Midbrain (tissue), 1 donor: ENCODE results near the gene GAL3ST3.

Experiments
- DNase-seq: peaks from one replicate; lab custom pipeline; 2025; lab: John Stamatoyannopoulos, UW

GAL3ST3 gene

DNA sequence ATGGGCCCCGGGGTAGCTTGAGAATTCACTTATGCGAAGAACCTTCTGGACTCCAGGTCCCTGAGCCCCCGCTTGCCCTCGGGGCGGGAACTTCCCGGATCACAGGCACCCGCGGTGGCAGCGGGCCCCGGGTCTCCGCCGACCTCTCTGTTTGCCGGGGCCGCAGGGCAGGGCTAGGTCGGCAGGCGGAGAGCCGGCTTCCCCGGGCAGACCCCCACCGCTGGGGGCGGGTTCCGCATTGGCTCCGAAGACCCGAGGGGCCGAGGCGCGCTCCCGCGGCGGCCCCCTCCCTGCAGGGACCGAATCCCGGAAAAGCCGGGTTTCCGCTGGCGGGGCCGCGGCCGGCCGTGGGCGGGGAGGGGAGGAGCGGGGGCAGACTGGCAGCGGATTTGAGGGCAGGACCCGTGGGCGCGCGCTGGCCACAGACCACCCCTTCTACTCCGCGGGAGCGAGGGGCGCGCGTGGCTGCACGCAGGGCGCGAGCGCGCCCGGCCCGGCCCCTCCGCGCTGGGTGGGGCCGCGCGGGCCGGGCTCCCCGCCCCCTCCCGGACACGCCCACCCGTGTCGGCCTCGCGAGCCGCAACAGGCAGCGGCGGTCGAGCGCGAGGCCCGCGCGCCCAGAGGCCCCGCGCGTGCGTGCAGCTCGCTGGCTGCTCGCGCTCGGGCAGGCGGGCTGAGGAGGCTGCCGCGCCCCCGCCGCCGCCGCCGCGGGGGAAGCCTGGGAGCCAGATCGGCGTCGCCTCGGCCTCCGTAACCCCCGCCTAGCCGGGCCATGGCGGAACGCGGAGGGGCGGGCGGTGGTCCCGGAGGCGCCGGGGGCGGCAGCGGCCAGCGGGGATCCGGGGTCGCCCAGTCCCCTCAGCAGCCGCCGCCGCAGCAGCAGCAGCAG, 21.0 kb upstream of the GAL3ST3 start, which contains the start of gene PACS1:
TSS of gene PACS1 (plus strand) at position 558 of the 889 bp plus-strand sequence. CDS start at position 773, 215 bp downstream.
- DNase-seq = peak; percentile 65

DNA sequence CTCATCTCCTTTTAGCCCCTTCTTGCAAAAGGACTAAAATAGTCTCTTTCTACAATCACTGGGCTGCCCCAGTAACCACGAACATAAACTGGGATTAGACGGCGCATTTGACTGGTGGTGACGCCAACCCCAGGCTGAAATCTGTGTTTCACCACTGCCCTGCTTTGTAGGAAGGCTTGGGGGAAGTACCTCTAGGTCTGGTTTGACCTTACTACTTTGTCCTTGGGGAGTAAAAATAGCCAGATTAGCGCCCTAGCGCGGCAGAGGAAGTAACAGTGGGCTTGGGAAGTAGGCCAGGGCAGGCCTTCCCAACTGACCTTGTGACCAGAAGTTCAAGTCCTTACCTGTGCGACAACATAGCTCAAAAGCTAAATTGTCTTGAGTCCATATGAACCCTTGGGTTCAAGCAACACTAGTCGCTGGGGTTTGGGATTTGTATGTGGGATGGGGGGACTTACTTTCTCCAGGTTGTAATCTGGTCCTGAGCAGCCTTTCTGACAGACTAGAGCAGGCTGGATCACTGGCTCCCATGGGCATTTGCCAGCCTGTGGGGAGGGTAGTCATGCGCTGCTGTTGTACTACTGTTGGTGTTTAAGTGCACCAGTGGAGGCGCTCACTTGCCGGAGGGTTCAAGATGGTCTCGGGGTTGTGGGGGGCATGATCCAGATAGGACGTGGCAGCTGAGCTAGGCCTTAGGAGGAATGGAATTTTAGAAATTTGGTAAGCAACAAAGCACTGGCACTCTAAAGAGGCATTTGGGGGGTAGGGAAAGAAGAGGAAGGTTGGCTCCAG, 20.2 kb upstream of the GAL3ST3 start:
- DNase-seq = peak; percentile 42

DNA sequence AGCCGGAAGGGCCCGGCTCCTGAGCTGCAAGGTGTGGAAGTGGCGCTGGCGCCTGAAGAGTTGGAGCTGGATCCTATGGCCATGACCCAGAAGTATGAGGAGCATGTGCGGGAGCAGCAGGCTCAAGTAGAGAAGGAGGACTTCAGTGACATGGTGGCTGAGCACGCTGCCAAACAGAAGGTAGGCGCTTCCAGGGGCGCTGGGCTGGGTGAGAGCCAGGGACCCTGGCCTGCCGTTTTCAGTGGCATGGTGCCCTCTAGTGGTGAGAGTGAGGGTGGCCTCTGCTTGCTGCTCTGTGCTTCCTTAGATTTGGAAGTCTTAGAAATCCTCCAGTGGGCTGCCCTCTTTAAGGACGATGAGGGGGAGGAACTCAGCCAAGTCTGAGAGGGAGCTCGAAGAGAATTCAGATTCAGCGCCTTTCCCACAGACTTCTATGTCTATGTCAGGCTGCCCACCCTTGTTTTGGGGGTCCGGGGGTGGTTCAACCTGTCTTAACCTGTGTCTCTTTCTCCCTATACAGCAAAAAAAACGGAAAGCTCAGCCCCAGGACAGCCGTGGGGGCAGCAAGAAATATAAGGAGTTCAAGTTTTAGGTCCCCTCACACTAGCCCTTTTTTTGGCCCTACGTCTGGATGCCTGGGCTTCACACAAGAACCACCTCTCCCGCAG, 19.3 kb upstream of the GAL3ST3 start:
- DNase-seq = peak; percentile 49

DNA sequence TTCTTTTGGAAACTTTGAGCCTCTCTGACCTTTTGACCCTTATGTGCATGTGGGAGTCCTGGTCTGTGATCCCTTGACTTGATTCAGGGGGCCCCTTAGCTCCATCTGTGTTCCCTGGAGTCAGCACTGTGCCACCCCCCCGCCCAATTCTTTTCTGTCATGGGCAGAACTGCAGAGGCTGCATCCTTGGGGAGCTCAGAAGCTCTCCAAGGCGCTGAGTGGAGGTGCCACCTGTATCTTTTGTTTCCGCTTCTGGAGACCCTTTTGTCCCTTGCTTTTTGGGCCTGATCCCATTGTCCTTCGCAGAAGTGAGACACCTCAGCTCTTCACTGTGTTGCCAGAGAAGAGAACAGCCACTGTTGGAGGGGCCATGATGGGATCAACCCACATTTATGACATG, 18.7 kb upstream of the GAL3ST3 start:
- DNase-seq = no peak

- no peak for DNase-seq
These were observed 17.8 kb upstream of the GAL3ST3 start for GRCh38 chr11:66066751-66067150.

- DNase-seq = no peak
These were observed 15.6 kb upstream of the GAL3ST3 start for GRCh38 chr11:66064571-66064970.

DNA sequence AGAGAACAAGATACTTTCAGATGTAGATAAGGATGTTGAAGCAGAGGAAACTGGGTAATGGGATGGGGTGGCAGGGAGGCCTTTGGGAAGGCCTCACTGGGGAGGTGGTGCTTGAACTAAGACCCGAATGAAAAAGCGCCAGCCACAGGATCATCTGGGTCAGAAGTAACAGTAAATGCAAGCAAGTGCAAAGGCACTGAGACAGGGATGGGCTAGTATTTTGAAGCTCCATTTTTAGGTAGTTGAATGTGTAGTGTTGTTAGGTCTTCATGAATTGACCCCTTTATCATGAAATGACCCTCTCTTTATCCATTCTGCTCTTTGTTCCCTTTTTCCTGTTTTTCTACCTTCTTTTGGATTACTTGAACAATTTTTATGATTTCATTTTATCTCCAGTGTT, 14.9 kb upstream of the GAL3ST3 start:
- DNase-seq = no peak

DNA sequence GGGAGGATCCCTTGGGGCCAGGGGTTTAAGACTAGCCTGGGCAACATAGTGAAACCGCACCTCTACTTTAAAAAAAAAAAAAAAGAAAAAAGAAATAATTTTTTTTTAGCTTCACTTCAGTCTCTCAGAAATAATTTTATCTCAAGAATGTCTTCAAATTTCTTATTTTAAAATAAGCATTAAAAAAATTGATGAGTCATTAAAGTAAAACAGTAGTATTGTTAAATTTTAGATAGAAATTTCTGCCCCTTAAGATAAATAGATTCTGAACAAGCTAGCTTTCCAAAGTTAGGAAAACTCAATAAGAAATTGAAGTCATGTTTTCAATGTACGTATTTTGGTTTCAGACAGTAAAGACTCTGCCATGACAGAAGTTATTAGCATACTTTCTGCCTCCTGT, 13.4 kb upstream of the GAL3ST3 start:
- DNase-seq = no peak

DNA sequence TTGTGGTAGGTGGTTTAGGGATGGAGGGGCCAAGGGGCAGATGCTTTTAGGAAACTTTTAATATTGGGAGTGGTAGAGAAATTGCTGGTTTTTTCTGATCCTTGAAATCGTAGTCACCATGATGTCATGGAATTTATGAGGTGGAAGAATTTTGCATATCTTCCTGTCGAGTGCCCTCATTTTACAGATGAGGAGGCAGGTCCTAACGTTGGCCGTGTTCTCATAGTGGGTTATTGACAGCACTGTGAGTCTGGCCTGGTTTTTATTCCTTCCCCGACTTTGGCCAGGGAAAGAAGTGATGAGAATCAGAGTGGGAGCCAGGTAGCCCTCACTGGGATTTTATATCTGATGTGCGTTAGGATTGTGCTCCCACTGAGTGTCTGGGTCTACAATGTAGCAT, 12.3 kb upstream of the GAL3ST3 start:
- DNase-seq = no peak

DNA sequence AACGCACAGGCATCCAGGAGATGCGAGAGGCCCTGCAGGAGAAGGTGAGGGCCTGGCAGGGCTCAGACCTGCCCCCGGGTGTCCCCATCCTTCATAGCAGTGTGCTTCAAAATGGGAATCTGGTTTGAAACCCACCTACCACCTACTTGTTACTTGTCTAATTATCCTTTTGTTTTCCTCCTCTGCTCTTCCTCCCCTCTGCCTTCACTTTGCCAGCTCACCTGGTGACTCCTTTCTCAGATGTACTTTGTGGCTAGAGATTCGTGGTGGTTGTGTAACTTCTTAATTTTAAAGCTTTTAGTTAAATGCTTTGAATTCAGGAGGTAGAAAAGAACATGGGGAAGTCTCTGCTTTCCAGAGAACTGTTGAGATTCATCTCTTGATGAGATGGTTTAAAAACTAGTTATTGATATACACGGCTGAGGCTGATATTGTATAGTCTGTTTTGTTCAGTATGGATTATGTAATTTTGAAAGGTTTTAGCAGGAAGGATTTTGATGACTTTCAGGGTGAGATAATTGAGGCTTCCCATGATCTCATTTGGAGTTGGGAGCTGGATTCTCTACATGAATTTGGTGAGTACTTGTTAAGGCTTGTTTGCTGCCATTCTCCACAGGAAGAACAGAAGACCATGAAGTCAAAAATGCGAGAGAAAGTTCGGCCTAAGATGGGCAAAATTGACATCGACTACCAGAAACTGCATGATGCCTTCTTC, 11.2 kb upstream of the GAL3ST3 start:
- no peak for DNase-seq

GRCh38 chr11:66056501-66056900, 7.5 kb upstream of the GAL3ST3 start:
- no peak for DNase-seq

DNA sequence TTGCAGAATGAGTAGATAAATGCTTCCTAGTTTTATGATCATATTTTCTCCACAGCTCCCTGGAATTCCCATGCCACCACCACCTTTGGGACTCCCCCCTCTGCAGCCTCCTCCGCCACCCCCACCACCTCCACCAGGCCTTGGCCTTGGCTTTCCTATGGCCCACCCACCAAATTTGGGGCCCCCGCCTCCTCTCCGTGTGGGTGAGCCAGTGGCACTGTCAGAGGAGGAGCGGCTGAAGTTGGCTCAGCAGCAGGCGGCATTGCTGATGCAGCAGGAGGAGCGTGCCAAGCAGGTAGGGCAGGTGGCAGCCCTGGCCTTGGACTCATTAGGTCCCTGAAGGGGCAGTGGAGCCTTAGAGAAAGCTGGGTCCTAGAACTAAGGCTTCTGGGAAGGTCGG, 6.1 kb upstream of the GAL3ST3 start:
- no peak for DNase-seq

DNA sequence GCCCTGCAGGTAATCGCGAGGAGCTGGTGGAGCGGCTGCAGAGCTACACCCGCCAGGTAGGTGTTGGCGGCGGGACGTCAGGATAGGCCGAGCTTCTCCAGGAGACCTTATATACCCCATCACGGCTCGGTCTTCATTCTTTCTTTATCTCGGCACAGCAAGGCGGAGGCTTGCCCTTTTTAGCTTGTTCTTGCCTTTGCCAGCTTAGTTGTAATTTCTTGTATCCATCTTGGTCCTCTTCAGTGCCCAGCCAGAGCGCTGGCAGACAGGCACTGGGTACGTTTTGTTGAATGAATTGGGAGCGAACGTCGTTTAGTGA, 3.7 kb upstream of the GAL3ST3 start:
- DNase-seq = no peak

- DNase-seq = peak; percentile 98
These were observed 3.1 kb upstream of the GAL3ST3 start, which contains the start of gene SF3B2 for GRCh38 chr11:66051766-66052663. Gene SF3B2, plus strand, starts transcription at chr11:66052364. Its CDS starts 21 bp downstream, at chr11:66052385.

DNA sequence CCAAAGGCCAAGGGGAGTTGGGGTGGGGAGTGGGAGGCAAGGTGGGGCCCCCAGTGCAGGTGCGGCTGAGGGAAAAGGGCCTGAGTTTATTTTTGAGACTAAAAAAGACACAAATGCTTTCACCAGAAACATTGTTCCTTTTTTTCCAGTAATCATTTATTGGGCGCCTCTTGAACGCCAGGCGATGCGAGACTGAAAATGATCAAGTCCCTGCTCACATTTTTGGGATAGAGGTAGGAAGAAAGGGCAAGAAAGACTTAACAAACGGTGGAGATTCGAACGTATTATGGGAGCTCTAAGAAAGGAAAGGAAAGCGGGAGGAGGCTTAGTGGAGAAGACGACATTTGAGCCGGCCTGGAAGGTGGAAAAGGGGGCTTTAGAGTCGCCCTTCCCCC, 2.4 kb upstream of the GAL3ST3 start:
- DNase-seq = no peak

DNA sequence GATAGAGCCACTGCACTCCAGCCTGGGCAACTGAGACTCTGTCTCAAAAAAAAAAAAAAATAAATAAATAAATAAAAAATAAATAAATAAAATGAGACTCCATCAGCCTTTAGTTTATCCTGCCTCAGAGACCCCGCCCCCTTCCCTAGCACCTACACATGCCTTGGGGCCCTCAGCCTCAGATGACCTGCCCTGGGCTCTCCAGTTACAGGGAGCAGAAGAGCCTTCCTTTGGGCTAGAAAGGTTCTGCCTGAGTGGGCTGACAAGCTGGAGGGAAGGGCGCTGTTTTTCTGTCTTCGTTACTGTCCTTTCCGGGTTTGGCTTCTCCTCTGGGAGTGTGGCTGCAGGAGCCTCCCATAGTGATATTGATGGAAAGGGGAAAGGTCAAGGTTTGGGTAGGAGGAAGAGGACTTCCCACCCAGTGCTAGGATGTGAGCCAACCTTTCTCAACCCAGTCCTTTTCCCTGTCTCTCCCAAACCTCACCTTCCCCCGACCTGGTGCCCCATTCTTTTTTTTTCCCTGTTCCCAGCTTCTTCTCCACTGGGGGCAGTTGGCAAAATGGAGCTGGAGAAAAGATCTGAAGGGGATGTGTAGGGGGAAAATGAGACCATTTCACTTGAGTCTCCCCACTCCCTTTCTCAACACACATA, 1.7 kb upstream of the GAL3ST3 start:
- DNase-seq = no peak

- no peak for DNase-seq
These were observed 1.2 kb downstream of the GAL3ST3 start for GRCh38 chr11:66047541-66048365.

DNA sequence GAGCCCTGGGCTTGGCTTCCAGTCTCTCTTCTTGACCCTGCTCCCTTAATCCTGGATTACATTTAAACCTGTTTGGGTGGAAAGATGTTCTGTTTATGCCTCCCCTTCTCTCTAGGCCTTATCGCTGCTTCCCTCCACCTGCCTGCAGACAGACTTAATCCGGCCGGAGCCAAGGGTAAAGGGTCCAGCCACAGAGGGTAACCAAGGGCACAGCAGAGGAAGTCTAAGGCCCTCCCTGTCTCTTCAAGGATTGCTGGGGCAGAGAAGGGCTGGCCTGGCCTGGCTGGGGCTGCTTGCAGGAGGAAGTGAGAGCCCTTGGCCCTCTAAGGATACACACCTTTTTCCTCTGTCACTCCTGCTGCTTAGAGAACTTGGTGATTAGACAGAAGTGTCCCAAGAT, 2.1 kb downstream of the GAL3ST3 start:
- no peak for DNase-seq

DNA sequence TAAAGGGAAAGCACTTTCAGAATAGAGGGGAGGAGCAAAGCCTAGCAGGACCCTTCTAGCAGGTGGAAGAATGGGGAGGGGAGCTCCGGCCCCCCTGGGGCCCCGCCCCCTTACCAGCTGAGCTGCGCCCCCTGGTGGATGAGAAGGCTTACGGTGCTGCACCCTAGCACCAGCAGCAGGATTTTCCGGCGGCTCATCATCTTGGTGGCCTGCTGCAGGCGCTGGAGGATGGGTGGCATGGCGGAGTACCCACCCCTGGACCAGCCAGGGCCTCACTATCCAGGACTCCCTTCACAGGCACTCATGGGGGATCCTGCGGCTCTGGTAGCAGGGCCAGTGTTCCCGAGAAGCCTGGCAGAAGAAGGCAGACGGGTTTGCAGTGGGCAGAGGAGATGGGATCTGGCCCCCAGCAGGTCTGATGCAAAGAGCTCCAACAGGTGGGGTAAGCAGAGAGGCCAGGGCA, 3.8 kb downstream of the GAL3ST3 start:
- peak; percentile 70 for DNase-seq
